Natural killer cell treated with Interleukin-12 subunit alpha and Interleukin-12 subunit beta and Interleukin-15 and Interleukin-18, amount 100 ng/mL, for 72 hours (primary cell): ENCODE data around the gene DCST1. TPM values are rescaled to one million over a fixed set of nuclear protein-coding genes. Genes with fewer than 3 reads are reported as not detected.

Source experiments
- ATAC-seq, 2 donors: fragments of 150-1000 bp; cut with Tn5 transposase in 1 of 2; sonication (Bioruptor Pico), chemical (Tn5 transposase) in 1 of 2; 2 replicates each; pipeline ENCODE4 v1.10.0; 2021
- DNase-seq: peaks from one replicate; pipeline ENCODE4 v3.0.0; 2022; ENCODE audit warnings: low spot score
- H3K27ac Mint-ChIP-seq, 2 donors: 1 replicate in 1 of 2; 2 replicates in 1 of 2; pipeline ENCODE4 v1.8.0; 2022; ENCODE audit warnings: mixed read lengths in 2 of 2, mild to moderate bottlenecking in 1 of 2, moderate library complexity in 1 of 2
- H3K27me3 Mint-ChIP-seq, 2 donors: 1 replicate in 1 of 2; 2 replicates in 1 of 2; pipeline ENCODE4 v1.8.0; 2022; ENCODE audit warnings: mixed read lengths in 2 of 2
- H3K36me3 Mint-ChIP-seq: one replicate; pipeline ENCODE4 v1.8.0; 2022; ENCODE audit warnings: mixed read lengths
- H3K4me1 Mint-ChIP-seq, 2 donors: 1 replicate in 1 of 2; 2 replicates in 1 of 2; pipeline ENCODE4 v1.8.0; 2022; ENCODE audit warnings: low read depth in 2 of 2, mixed read lengths in 2 of 2, mild to moderate bottlenecking in 1 of 2
- H3K4me3 Mint-ChIP-seq: one replicate; pipeline ENCODE4 v1.8.0; 2022; ENCODE audit warnings: mixed read lengths
- H3K9me3 Mint-ChIP-seq: 2 replicates; pipeline ENCODE4 v1.8.0; 2022; ENCODE audit warnings: mixed read lengths
- total RNA-seq, 2 donors: library from RNA; stranded (reverse); gene quantifications; one replicate each; pipeline ENCODE4 v1.2.3, GENCODE V29; 2022

Gene DCST1
- total RNA-seq, 2 donors from 2014 or later: not detected

DNA sequence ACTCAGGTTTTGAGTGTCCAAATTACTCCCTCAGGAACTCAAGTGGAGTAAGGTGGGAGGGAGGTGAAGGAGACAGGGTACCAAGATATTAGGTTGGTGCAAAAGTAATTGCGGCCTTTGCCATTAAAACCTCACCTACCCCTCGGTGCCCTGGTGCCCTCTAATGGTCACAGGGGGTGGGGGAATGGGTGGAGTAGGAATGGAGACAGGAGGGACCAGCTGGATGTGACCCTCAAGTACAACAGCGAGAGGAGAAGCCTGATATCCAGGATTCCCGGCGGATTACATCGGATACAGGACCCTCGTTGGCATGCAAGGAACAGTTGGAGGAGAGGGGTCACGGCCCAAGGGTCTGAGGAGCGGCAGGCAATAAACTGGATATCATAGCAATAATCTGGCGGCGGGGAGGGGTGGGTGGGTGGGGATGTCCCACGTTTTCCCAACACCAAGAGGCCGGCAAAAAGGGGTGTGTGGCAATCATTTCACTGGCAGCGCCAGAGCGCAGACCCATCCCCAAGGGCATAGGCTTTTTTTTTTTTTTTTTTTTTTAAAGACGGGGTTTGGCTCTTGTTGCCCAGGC lies 35.3 kb upstream of the DCST1 start:
- H3K9me3 Mint-ChIP-seq: no peaks in the 10 kb centered on the region
- H3K27me3 Mint-ChIP-seq: no peaks in the 10 kb centered on the region
- ATAC-seq: no peak
- DNase-seq: no peak
- H3K27ac Mint-ChIP-seq: peak overlapping the region in 1 of 2 donors; percentile 94
- peaks cover 19 to 24% of the 10 kb centered on the region in 2 donors for H3K4me1 Mint-ChIP-seq
- no peaks in the 10 kb centered on the region for H3K36me3 Mint-ChIP-seq
- H3K4me3 Mint-ChIP-seq: peak overlapping the region; percentile 38

- H3K36me3 Mint-ChIP-seq: no peaks in the 10 kb centered on the region
- no peaks in the 10 kb centered on the region for H3K27me3 Mint-ChIP-seq
- H3K4me3 Mint-ChIP-seq: peak overlapping the region; percentile 83
- H3K9me3 Mint-ChIP-seq: no peaks in the 10 kb centered on the region
- ATAC-seq: no peak
- H3K4me1 Mint-ChIP-seq: peaks cover 23 to 24% of the 10 kb centered on the region in 2 donors
- DNase-seq: peak; percentile 79
- H3K27ac Mint-ChIP-seq: peak overlapping the region; percentile 70 to 94
Observed at GRCh38 chr1:154998818-154999570, 34.6 kb upstream of the DCST1 start.

GRCh38 chr1:154999571-155000410 lies 33.8 kb upstream of the DCST1 start:
- Mint-ChIP-seq H3K9me3 (no peaks in the 10 kb centered on the region), H3K4me3 (peak overlapping the region; percentile 95), H3K4me1 (peaks cover 29 to 31% of the 10 kb centered on the region in 2 donors), H3K27ac (peak overlapping the region; percentile 94 to 95), H3K27me3 (no peaks in the 10 kb centered on the region), H3K36me3 (no peaks in the 10 kb centered on the region)
- no peak for ATAC-seq
- no peak for DNase-seq

DNA sequence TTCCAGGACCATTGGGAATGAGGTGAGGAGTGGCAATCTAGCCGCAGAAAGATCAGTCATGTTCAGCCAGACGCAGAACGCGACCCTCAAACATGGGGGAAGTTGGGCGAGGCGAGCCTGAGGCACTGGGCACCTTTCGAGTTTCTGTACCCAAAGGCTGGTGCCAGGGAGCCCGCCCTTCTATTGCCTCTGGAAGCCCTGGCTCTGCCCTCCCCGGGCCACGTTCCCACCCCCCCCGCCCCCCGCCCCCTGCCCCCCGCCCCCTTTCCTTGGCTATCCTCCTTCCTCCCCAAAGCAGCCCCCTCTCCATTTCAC lies 33.3 kb upstream of the DCST1 start:
- DNase-seq (no peak), ATAC-seq (no peak)
- no peaks in the 10 kb centered on the region for H3K36me3 Mint-ChIP-seq
- H3K4me3 Mint-ChIP-seq: peak overlapping the region; percentile 95
- H3K27ac Mint-ChIP-seq: peak overlapping the region; percentile 94 to 95
- no peaks in the 10 kb centered on the region for H3K27me3 Mint-ChIP-seq
- no peaks in the 10 kb centered on the region for H3K9me3 Mint-ChIP-seq
- peaks cover 31 to 32% of the 10 kb centered on the region in 2 donors for H3K4me1 Mint-ChIP-seq

- no peaks in the 10 kb centered on the region for H3K36me3 Mint-ChIP-seq
- no peaks in the 10 kb centered on the region for H3K27me3 Mint-ChIP-seq
- peak; percentile 67 to 77 for ATAC-seq
- no peaks in the 10 kb centered on the region for H3K9me3 Mint-ChIP-seq
- H3K4me1 Mint-ChIP-seq: peaks cover 31 to 36% of the 10 kb centered on the region in 2 donors
- peak overlapping the region; percentile 95 for H3K4me3 Mint-ChIP-seq
- H3K27ac Mint-ChIP-seq: peak overlapping the region; percentile 94 to 95
- DNase-seq: peak; percentile 91
Observed at GRCh38 chr1:155000726-155001424, 32.7 kb upstream of the DCST1 start.

DNA sequence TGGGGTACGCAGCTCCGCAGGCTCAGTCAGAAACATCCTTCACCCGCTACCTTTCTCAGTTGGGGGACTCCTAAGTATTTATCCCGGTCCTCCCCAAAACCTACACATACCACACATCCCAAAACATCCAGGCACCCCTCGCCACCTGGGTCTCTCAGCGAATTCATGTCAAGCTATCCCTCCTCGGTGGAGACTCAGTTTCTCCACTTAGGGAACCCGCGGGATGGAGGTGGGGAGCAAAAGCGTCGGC lies 32.3 kb upstream of the DCST1 start:
- Mint-ChIP-seq H3K27ac (peak overlapping the region; percentile 94 to 95), H3K4me3 (peak overlapping the region; percentile 95), H3K27me3 (no peaks in the 10 kb centered on the region), H3K4me1 (peaks cover 36 to 41% of the 10 kb centered on the region in 2 donors), H3K9me3 (no peaks in the 10 kb centered on the region), H3K36me3 (no peaks in the 10 kb centered on the region)
- ATAC-seq (no peak), DNase-seq (no peak)

GRCh38 chr1:155001675-155002463 lies 31.8 kb upstream of the DCST1 start:
- DNase-seq (peak; percentile 100), ATAC-seq (peak; percentile 90 to 94)
- no peaks in the 10 kb centered on the region for H3K9me3 Mint-ChIP-seq
- peaks cover 41 to 46% of the 10 kb centered on the region in 2 donors for H3K4me1 Mint-ChIP-seq
- no peaks in the 10 kb centered on the region for H3K27me3 Mint-ChIP-seq
- H3K4me3 Mint-ChIP-seq: peak overlapping the region; percentile 95
- no peaks in the 10 kb centered on the region for H3K36me3 Mint-ChIP-seq
- peak overlapping the region; percentile 94 to 95 for H3K27ac Mint-ChIP-seq

DNA sequence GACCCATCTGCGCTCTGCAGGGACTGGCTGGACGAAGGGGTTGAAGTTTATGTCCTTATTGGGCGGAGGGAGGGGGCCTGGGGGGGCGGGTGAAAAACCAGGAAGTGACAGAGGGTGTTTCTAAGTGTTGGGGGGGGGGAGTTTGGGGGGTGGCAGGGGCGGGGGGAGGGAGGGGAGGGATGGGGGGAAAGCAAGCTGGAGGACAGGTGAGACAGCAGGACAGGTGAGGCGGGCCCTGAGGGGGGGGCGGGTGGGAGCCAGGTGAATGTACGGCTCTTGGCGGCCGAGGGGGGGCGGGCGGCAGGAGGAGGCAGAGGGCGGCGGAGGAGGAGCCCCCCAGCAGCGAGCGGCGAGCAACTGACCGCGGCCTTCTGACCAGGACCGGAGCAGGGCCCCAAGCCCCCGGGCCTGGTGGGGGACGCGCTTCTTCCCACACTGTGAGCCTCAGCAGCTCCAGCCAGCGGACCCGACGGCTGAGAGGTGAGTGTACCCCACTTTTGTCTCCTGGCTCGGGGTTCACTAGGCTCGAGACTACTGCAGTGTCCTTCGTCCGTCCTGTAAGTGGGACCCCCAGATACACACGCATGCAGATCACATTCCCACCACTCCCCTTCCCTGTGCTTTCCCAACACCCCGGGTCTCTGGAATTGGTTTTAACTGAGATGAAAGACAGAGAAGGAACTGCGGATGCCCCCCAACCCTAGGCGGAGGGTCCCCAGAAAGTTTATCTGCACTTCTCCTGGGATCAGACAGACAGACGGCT lies 31.0 kb upstream of the DCST1 start, which contains the start of gene ZBTB7B:
TSS of gene ZBTB7B (plus strand) at position 339 of the 763 bp plus-strand sequence. CDS start 11,859 bp downstream, outside the sequence.
- Mint-ChIP-seq H3K4me1 (peaks cover 37 to 45% of the 10 kb centered on the region in 2 donors), H3K36me3 (no peaks in the 10 kb centered on the region), H3K27me3 (no peaks in the 10 kb centered on the region), H3K4me3 (peak within 1 kb of the TSS; percentile 95), H3K27ac (peak within 1 kb of the TSS; percentile 94 to 98), H3K9me3 (no peaks in the 10 kb centered on the region)
- DNase-seq: no peak
- ATAC-seq: peak; percentile 3 to 36

DNA sequence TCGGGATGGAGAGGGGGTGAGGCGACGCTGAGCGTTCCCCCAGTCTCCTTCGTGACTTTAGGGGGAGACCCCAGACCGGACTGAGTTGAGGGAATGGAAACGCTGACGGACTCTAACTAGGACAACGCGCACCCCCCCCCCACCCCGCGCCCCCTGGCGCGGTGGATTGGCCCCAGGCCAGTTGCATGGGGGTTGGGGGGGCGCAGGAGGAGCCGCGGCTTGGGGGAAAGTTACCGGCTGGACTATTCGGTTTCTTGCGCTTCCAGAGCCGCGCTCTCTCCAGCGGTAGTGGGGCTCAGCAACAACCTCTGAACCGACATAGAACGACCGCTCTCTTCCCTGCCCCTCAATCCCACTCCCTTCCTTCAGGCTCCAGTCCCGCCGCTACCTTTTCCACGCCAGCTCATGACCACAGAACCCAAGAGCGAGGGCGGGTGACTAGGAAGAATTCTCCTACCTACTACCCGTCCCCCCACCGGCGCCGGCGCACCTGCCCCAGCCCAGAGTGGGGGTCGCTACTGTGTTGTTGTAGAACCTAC lies 30.3 kb upstream of the DCST1 start:
- no peaks in the 10 kb centered on the region for H3K27me3 Mint-ChIP-seq
- no peaks in the 10 kb centered on the region for H3K9me3 Mint-ChIP-seq
- no peaks in the 10 kb centered on the region for H3K36me3 Mint-ChIP-seq
- peak overlapping the region; percentile 95 for H3K4me3 Mint-ChIP-seq
- peaks cover 34 to 43% of the 10 kb centered on the region in 2 donors for H3K4me1 Mint-ChIP-seq
- DNase-seq (no peak), ATAC-seq (no peak)
- H3K27ac Mint-ChIP-seq: peak overlapping the region; percentile 94 to 98

DNA sequence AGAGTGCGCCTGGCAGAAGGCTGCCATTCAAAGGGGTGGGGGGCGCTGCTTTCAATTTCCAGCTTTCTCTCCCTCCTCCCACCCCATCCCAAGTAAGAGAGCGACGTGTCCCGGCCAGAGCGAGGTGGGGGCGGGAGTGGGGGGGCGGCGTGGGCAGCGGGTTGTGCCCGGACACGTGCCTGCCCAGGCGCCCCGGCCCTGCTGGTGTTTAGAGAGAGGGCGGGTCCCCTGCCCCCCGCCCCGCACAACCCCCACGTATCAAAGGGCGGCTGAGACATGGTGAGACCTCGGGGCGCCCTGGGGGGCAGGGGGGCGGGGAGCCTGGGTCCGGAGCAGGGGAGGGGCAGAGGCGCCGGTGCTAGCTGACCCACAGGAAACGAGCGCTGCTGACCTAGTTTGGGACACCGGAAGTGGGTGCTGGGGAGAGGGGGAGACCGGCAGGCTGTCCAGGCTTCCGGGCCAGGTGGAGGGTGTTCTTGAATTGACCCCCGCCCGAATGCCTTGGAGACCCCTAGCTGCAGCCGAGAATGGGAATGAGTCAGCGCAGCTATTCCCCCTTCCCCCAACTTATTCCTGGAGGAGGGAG lies 29.8 kb upstream of the DCST1 start:
- Mint-ChIP-seq H3K9me3 (no peaks in the 10 kb centered on the region), H3K4me1 (peaks cover 33 to 44% of the 10 kb centered on the region in 2 donors), H3K4me3 (peak overlapping the region; percentile 95), H3K36me3 (no peaks in the 10 kb centered on the region), H3K27ac (peak overlapping the region; percentile 94 to 98), H3K27me3 (no peaks in the 10 kb centered on the region)
- DNase-seq: peak; percentile 85
- no peak for ATAC-seq

- Mint-ChIP-seq H3K27ac (peak overlapping the region; percentile 94 to 98), H3K27me3 (no peaks in the 10 kb centered on the region), H3K36me3 (no peaks in the 10 kb centered on the region), H3K9me3 (no peaks in the 10 kb centered on the region), H3K4me1 (peaks cover 33 to 44% of the 10 kb centered on the region in 2 donors), H3K4me3 (peak overlapping the region; percentile 95)
- ATAC-seq: no peak
- DNase-seq: no peak
Observed at GRCh38 chr1:155004352-155005075, 29.1 kb upstream of the DCST1 start.
